Measurements from ENCODE around the gene CRTC3.

- TF ChIP-seq, protein P1, sequence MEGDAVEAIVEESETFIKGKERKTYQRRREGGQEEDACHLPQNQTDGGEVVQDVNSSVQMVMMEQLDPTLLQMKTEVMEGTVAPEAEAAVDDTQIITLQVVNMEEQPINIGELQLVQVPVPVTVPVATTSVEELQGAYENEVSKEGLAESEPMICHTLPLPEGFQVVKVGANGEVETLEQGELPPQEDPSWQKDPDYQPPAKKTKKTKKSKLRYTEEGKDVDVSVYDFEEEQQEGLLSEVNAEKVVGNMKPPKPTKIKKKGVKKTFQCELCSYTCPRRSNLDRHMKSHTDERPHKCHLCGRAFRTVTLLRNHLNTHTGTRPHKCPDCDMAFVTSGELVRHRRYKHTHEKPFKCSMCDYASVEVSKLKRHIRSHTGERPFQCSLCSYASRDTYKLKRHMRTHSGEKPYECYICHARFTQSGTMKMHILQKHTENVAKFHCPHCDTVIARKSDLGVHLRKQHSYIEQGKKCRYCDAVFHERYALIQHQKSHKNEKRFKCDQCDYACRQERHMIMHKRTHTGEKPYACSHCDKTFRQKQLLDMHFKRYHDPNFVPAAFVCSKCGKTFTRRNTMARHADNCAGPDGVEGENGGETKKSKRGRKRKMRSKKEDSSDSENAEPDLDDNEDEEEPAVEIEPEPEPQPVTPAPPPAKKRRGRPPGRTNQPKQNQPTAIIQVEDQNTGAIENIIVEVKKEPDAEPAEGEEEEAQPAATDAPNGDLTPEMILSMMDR (IDR thresholded peaks at IDR 0.05), result no peak
- TF ChIP-seq POLR2A (IDR thresholded peaks at IDR 0.05; ENCODE audit: low read depth), result no peak
- TF ChIP-seq POLR2AphosphoS5 (IDR thresholded peaks at IDR 0.05), result no peak
Observed at GRCh38 chr15:90620379-90621067, 90.8 kb downstream of the CRTC3 start.

All from esophagus muscularis mucosa (tissue), 3 donors.